Measurements from ENCODE around the gene TMEM220. TPM values are rescaled to one million over a fixed set of nuclear protein-coding genes. Genes with fewer than 3 reads are reported as not detected.

TMEM220 gene
- total and polyA plus RNA-seq, 5 donors from 2014 or later: 0.15 to 3.1 (median 2.0) TPM

DNA sequence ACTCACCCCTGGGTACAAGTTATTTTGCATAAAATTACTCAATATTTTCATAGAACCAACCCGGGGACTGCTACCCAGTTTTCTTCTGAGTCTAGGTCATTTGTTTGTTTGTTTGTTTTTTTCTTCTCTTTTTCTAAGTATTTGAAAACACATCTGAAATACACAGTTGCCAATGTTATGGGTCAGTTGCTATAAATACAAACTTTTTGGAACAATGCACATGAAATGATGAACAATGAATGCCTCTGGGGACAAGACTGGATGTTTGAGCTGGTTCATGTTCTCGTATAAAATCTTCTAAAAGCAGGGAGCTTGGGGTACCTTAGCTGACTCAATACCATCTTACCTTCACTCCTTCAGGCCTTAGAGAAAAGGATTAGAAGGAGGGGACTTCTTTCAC, 43.6 kb upstream of the TMEM220 start:
- Histone ChIP-seq H3K4me3 (ENCODE audit: low read depth, low read length) (no peak overlapping the region), H3K36me3 (ENCODE audit: control insufficient read depth, insufficient read depth, low read length) (no peaks in the 10 kb centered on the region), H3K27me3 (ENCODE audit: control insufficient read depth, insufficient read depth, low read length) (no peaks in the 10 kb centered on the region), H3K9me3 (ENCODE audit: control insufficient read depth in 2 of 2, low read length in 2 of 2) (peaks cover 8 to 9% of the 10 kb centered on the region in 2 experiments), H3K4me1 (ENCODE audit: control insufficient read depth, insufficient read depth, low read length, poor library complexity, severe bottlenecking) (no peaks in the 10 kb centered on the region), H3K27ac (ENCODE audit: insufficient read depth, low read length, poor library complexity, severe bottlenecking) (no peak overlapping the region)
- no peaks in the 10 kb centered on the region for H3K36me3 Mint-ChIP-seq
- H3K27me3 Mint-ChIP-seq: no peaks in the 10 kb centered on the region
- ATAC-seq (ENCODE audit: low read depth in 2 of 2) (no peak), DNase-seq (no peak)
- H3K27ac Mint-ChIP-seq: no peak overlapping the region
- no peaks in the 10 kb centered on the region for H3K4me1 Mint-ChIP-seq
- peaks cover 0 to 10% (median 5%) of the 10 kb centered on the region in 7 donors for H3K9me3 Mint-ChIP-seq
- H3K4me3 Mint-ChIP-seq: no peak overlapping the region

DNA sequence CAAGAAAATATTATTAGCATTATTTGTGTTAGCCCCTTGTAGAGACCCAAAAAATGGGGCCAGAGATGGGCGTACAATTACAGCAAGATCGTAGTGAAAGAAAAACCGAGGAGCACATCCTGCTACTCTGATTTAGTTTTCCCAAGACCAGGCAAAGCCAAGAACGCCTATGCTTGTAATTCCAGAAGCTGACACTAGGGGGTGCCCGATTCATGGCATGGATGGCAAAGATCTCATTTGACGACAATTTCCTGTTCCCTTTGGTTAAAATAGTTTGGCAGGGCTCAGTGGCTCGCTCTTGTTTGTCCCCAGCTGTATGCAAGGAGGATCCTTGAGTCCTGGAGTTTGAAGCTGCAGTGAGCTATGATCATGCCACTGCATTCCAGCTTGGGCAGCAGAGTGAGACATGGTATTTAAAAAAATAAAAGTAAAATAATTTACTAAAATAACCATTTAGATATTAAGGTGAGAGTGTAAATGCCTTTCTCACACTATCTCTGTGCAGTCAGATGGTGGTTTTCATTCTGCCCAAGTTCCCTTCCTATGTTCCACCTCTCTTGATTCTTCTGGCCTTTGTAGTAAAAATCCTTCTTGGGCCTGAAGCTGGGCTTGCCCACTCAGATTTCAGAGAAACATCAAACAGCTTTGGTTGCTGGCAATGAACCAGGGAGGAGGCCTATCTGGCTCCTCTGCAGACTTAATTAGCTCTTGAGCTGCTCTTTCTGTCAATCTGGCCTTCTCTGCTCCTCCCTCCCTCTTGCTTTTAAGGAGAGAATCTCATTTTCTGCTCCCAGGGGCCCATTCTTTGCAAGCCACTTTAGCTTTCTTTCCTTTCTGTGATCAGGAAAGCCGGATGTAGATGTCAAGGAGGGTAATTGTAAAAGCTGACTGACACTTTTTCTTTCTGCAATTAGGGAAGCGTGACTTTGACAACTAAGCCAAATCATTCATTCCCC, 42.9 kb upstream of the TMEM220 start:
- Mint-ChIP-seq H3K4me1 (no peaks in the 10 kb centered on the region), H3K9me3 (peaks cover 0 to 10% (median 5%) of the 10 kb centered on the region in 7 donors), H3K27ac (no peak overlapping the region), H3K4me3 (no peak overlapping the region), H3K27me3 (no peaks in the 10 kb centered on the region), H3K36me3 (no peaks in the 10 kb centered on the region)
- peaks cover 8 to 9% of the 10 kb centered on the region in 2 experiments for H3K9me3 ChIP-seq (ENCODE audit: control insufficient read depth in 2 of 2, low read length in 2 of 2)
- no peaks in the 10 kb centered on the region for H3K27me3 ChIP-seq (ENCODE audit: control insufficient read depth, insufficient read depth, low read length)
- no peaks in the 10 kb centered on the region for H3K4me1 ChIP-seq (ENCODE audit: control insufficient read depth, insufficient read depth, low read length, poor library complexity, severe bottlenecking)
- DNase-seq (peak in 1 of 3 donors; percentile 47), ATAC-seq (ENCODE audit: low read depth in 2 of 2) (no peak)
- no peak overlapping the region for H3K27ac ChIP-seq (ENCODE audit: insufficient read depth, low read length, poor library complexity, severe bottlenecking)
- no peaks in the 10 kb centered on the region for H3K36me3 ChIP-seq (ENCODE audit: control insufficient read depth, insufficient read depth, low read length)
- no peak overlapping the region for H3K4me3 ChIP-seq (ENCODE audit: low read depth, low read length)

DNA sequence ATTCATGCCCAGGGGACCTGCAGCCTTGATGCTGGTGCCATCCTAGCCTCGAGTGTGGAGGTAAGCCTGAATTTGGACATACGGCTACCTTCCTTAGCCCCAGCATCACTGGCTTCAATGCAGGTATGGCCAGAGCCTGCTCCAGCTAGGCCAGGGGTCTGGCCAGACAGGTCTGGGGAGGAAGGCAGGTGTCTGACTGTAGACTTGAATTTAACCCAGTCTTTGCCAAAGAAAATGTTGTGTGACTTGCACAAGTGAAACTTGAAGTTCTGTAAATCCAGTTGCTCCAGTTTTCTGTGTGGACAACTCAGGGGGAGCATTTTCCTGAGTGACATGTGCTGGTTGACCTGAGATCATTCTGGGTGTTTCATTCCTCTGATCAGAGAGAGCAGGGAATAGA, 41.3 kb upstream of the TMEM220 start:
- Mint-ChIP-seq H3K4me3 (no peak overlapping the region), H3K4me1 (no peaks in the 10 kb centered on the region)
- ATAC-seq (ENCODE audit: low read depth in 2 of 2): no peak

DNA sequence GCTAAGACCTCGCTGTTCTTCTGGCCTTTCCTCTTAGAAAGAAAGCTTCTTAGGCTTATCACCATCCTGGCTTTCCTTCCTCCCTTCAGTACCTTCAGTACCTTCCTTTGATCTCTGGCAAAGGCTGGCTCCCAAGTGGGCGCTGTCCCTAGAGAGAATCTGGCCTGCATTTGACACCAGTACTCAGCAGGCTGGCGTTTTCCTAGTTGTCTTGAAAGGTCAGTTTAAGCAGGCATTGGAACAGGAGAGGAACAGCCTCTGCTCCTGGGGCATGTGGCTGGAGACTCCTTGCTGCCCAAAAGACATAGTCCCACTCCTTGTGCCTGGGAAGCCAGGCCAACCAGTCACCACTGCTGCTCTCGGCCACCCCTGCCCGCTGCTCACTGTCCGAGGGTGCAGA, 40.0 kb upstream of the TMEM220 start:
- Mint-ChIP-seq H3K27ac (no peak overlapping the region), H3K27me3 (no peaks in the 10 kb centered on the region), H3K4me1 (no peaks in the 10 kb centered on the region), H3K9me3 (peaks cover 0 to 15% (median 5%) of the 10 kb centered on the region in 7 donors), H3K4me3 (no peak overlapping the region), H3K36me3 (no peaks in the 10 kb centered on the region)
- ATAC-seq (ENCODE audit: low read depth in 2 of 2): no peak
- H3K4me1 ChIP-seq (ENCODE audit: control insufficient read depth, insufficient read depth, low read length, poor library complexity, severe bottlenecking): no peaks in the 10 kb centered on the region
- no peak overlapping the region for H3K4me3 ChIP-seq (ENCODE audit: low read depth, low read length)
- DNase-seq: no peak
- H3K9me3 ChIP-seq (ENCODE audit: control insufficient read depth in 2 of 2, low read length in 2 of 2): peaks cover 8 to 9% of the 10 kb centered on the region in 2 experiments
- H3K36me3 ChIP-seq (ENCODE audit: control insufficient read depth, insufficient read depth, low read length): no peaks in the 10 kb centered on the region
- no peak overlapping the region for H3K27ac ChIP-seq (ENCODE audit: insufficient read depth, low read length, poor library complexity, severe bottlenecking)
- H3K27me3 ChIP-seq (ENCODE audit: control insufficient read depth, insufficient read depth, low read length): no peaks in the 10 kb centered on the region

More for the DNA sequence above, 41.3 kb upstream of the TMEM220 start:
- Histone ChIP-seq H3K27me3 (ENCODE audit: control insufficient read depth, insufficient read depth, low read length) (no peaks in the 10 kb centered on the region), H3K4me1 (ENCODE audit: control insufficient read depth, insufficient read depth, low read length, poor library complexity, severe bottlenecking) (no peaks in the 10 kb centered on the region), H3K27ac (ENCODE audit: insufficient read depth, low read length, poor library complexity, severe bottlenecking) (no peak overlapping the region), H3K36me3 (ENCODE audit: control insufficient read depth, insufficient read depth, low read length) (no peaks in the 10 kb centered on the region), H3K9me3 (ENCODE audit: control insufficient read depth in 2 of 2, low read length in 2 of 2) (peaks cover 8 to 9% of the 10 kb centered on the region in 2 experiments), H3K4me3 (ENCODE audit: low read depth, low read length) (no peak overlapping the region)
- Mint-ChIP-seq H3K36me3 (no peaks in the 10 kb centered on the region), H3K9me3 (peaks cover 0 to 13% (median 5%) of the 10 kb centered on the region in 7 donors), H3K27ac (no peak overlapping the region), H3K27me3 (no peaks in the 10 kb centered on the region)
- no peak for DNase-seq

DNA sequence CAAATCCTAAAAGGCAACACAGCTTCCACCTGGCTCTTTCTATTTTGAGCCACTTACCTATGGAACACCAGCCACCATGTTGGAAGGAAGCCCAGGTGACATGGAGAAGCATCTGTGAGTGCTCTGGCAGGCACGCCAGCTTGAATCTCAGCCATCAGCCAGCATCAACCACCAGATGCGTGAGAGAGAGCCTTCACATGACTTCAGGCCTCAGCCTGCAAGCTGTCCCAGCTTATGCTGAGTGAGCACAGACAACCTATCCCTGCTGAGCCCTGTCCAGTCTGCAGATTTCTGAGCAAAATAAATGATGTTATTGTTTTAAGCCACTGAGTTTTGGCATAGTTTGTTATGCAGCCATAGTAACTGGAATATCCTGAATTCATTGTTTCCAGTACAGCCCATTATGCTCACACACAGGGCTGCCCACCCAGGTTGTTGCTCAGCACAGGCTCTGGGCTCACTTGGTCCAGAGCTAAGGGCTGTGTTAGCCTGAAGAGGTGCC, 39.0 kb upstream of the TMEM220 start:
- no peak overlapping the region for H3K4me3 Mint-ChIP-seq
- H3K27me3 Mint-ChIP-seq: no peaks in the 10 kb centered on the region
- no peaks in the 10 kb centered on the region for H3K4me1 Mint-ChIP-seq
- H3K27ac Mint-ChIP-seq: no peak overlapping the region
- no peaks in the 10 kb centered on the region for H3K4me1 ChIP-seq (ENCODE audit: control insufficient read depth, insufficient read depth, low read length, poor library complexity, severe bottlenecking)
- ATAC-seq (ENCODE audit: low read depth in 2 of 2): no peak
- H3K36me3 ChIP-seq (ENCODE audit: control insufficient read depth, insufficient read depth, low read length): no peaks in the 10 kb centered on the region
- H3K36me3 Mint-ChIP-seq: no peaks in the 10 kb centered on the region
- H3K27ac ChIP-seq (ENCODE audit: insufficient read depth, low read length, poor library complexity, severe bottlenecking): no peak overlapping the region
- DNase-seq: no peak
- no peaks in the 10 kb centered on the region for H3K27me3 ChIP-seq (ENCODE audit: control insufficient read depth, insufficient read depth, low read length)
- peaks cover 0 to 15% (median 5%) of the 10 kb centered on the region in 7 donors for H3K9me3 Mint-ChIP-seq
- no peak overlapping the region for H3K4me3 ChIP-seq (ENCODE audit: low read depth, low read length)
- peaks cover 8 to 9% of the 10 kb centered on the region in 2 experiments for H3K9me3 ChIP-seq (ENCODE audit: control insufficient read depth in 2 of 2, low read length in 2 of 2)

DNA sequence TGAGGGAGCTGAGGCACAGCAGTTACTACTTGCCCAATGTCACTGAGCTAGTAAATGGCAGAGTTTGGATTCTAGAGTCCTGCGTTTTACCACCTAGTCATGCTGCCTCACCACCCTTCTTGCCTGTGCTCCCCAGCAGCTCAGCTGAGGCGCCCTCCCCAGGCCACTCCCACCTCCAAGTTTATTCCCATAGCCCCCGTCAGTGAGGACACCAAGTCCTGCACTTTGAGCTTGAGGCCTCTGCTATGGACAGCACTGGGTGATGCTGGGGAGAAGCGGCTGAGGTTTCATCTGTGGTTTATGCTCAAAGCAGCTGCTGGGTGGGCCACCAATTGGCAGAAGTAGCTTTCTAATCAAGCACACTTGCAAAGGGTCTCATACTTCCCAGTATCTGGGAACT, 37.4 kb upstream of the TMEM220 start:
- Mint-ChIP-seq H3K36me3 (no peaks in the 10 kb centered on the region), H3K4me1 (no peaks in the 10 kb centered on the region), H3K4me3 (no peak overlapping the region), H3K27me3 (no peaks in the 10 kb centered on the region), H3K27ac (no peak overlapping the region), H3K9me3 (peaks cover 0 to 11% (median 3%) of the 10 kb centered on the region in 7 donors)
- Histone ChIP-seq H3K4me3 (ENCODE audit: low read depth, low read length) (no peak overlapping the region), H3K4me1 (ENCODE audit: control insufficient read depth, insufficient read depth, low read length, poor library complexity, severe bottlenecking) (no peaks in the 10 kb centered on the region), H3K36me3 (ENCODE audit: control insufficient read depth, insufficient read depth, low read length) (no peaks in the 10 kb centered on the region), H3K27ac (ENCODE audit: insufficient read depth, low read length, poor library complexity, severe bottlenecking) (no peak overlapping the region), H3K9me3 (ENCODE audit: control insufficient read depth in 2 of 2, low read length in 2 of 2) (peaks cover 4 to 5% of the 10 kb centered on the region in 2 experiments), H3K27me3 (ENCODE audit: control insufficient read depth, insufficient read depth, low read length) (no peaks in the 10 kb centered on the region)
- ATAC-seq (ENCODE audit: low read depth in 2 of 2): no peak
- DNase-seq: no peak

DNA sequence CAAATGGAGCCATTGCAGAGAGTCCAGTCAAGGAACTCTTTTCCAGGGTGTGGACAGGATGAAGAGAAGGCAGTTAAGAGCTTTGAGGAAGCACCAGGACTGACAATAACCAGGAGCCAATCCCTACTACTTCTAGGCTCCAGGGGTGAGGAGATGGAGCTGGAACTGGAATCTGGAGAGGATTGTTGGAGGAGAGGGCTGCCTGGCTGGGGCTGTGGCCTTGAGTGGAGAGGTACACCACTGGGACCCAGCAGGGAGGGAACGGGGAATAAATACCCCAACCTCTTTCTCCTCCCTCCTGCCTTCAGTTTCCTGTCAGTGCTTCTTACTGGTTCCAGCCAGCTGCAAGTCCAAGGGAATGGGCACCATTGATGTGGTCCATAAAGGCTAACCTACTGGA, 32.2 kb upstream of the TMEM220 start:
- no peaks in the 10 kb centered on the region for H3K27me3 ChIP-seq (ENCODE audit: control insufficient read depth, insufficient read depth, low read length)
- Mint-ChIP-seq H3K4me3 (no peak overlapping the region), H3K4me1 (no peaks in the 10 kb centered on the region), H3K36me3 (no peaks in the 10 kb centered on the region), H3K27me3 (no peaks in the 10 kb centered on the region), H3K9me3 (peaks cover 0 to 5% (median 0%) of the 10 kb centered on the region in 7 donors), H3K27ac (no peak overlapping the region)
- no peaks in the 10 kb centered on the region for H3K36me3 ChIP-seq (ENCODE audit: control insufficient read depth, insufficient read depth, low read length)
- H3K4me3 ChIP-seq (ENCODE audit: low read depth, low read length): no peak overlapping the region
- ATAC-seq (ENCODE audit: low read depth in 2 of 2) (no peak), DNase-seq (no peak)
- no peaks in the 10 kb centered on the region for H3K9me3 ChIP-seq (ENCODE audit: control insufficient read depth in 2 of 2, low read length in 2 of 2)
- no peaks in the 10 kb centered on the region for H3K4me1 ChIP-seq (ENCODE audit: control insufficient read depth, insufficient read depth, low read length, poor library complexity, severe bottlenecking)
- no peak overlapping the region for H3K27ac ChIP-seq (ENCODE audit: insufficient read depth, low read length, poor library complexity, severe bottlenecking)

Measured in CD4-positive, CD25-positive, alpha-beta regulatory T cell (primary cell).